ENCODE data around the gene KCNJ10.
"Not testable (repeated sequence)": the region's sequence is repeated elsewhere in the genome, so short reads cannot be mapped to it uniquely, and the experiment has no call there.

- TF ChIP-seq MAX (CRISPR knock-in tag; IDR thresholded peaks at IDR 0.05); CTCF (IDR thresholded peaks at IDR 0.05); FOXK1 (CRISPR knock-in tag; IDR thresholded peaks at IDR 0.05); ZNF416 (CRISPR knock-in tag; IDR thresholded peaks at IDR 0.05); CREB1 (CRISPR knock-in tag; IDR thresholded peaks at IDR 0.05); MYBL2 (CRISPR knock-in tag; IDR thresholded peaks at IDR 0.05); ZNF396 (CRISPR knock-in tag; IDR thresholded peaks at IDR 0.05; ENCODE audit: borderline replicate concordance); CBFB (CRISPR knock-in tag; IDR thresholded peaks at IDR 0.05; ENCODE audit: low read depth); NFYB (CRISPR knock-in tag; conservative IDR thresholded peaks at IDR 0.05; ENCODE audit: low read depth); AFF4 (CRISPR knock-in tag; IDR thresholded peaks at IDR 0.05; ENCODE audit: borderline replicate concordance); IRF1 (CRISPR knock-in tag; IDR thresholded peaks at IDR 0.05); ZMAT4 (CRISPR knock-in tag; IDR thresholded peaks at IDR 0.05): not testable (repeated sequence)
These were observed 41.5 kb upstream of the KCNJ10 start for GRCh38 chr1:160111462-160111861.

Measured in WTC11 (cell line).